Body of pancreas (tissue), 4 donors: Measurements from ENCODE around the gene ZFP91. TPM values are rescaled to one million over a fixed set of nuclear protein-coding genes. Genes with fewer than 3 reads are reported as not detected.
A peak's percentile ranks its signal among the peaks of the same experiment; 100 is the strongest.

Source experiments
- ATAC-seq: fragments of 150-250 bp; one replicate; pipeline ENCODE4 v1.9.1; 2016
- DNase-seq, 4 donors: peaks; one replicate each; pipeline ENCODE4 v3.0.0-alpha.2; 2019
- H3K27ac ChIP-seq, 4 donors: fragments of 200-600 bp; sonication (generic); 1 replicate in 3 of 4; 2 replicates in 1 of 4; pipeline versions ENCODE4 v1.5.1 to v1.6.1; 2016 to 2019; ENCODE audit warnings: mild to moderate bottlenecking in 1 of 4, mixed read lengths in 1 of 4, moderate library complexity in 1 of 4
- H3K27me3 ChIP-seq, 2 donors: fragments of 200-600 bp; sonication (generic); one replicate each; pipeline ENCODE4 v1.6.0; 2016; ENCODE audit warnings: mild to moderate bottlenecking in 1 of 2
- H3K36me3 ChIP-seq, 2 donors: fragments of 200-600 bp; sonication (generic); replicated peaks in 1 of 2; 2 replicates each; pipeline ENCODE4 v1.5.1; 2016; ENCODE audit warnings: low read depth in 2 of 2; ENCODE audit not compliant: insufficient read depth in 1 of 2
- H3K4me1 ChIP-seq: fragments of 200-600 bp; sonication (generic); one replicate; pipeline ENCODE4 v1.6.0; 2016
- H3K4me3 ChIP-seq, 2 donors: fragments of 200-600 bp; sonication (generic); 1 replicate in 1 of 2; 2 replicates in 1 of 2; pipeline ENCODE4 v1.5.1; 2016 to 2019
- H3K9me3 ChIP-seq, 3 donors: fragments of 200-600 bp; sonication (generic); 1 replicate in 2 of 3; 2 replicates in 1 of 3; pipeline ENCODE4 v1.5.1; 2016
- CTCF ChIP-seq, 7 experiments: fragments of 450-650 bp in 4 of 7; fragments of 200-600 bp in 3 of 7; sonication (generic) in 3 of 7; IDR thresholded peaks; one replicate each; pipeline ENCODE4 v1.5.1; 2016 to 2019; ENCODE audit warnings: antibody characterized with exemption in 7 of 7
- POLR2A ChIP-seq, 3 donors: fragments of 450-650 bp; IDR thresholded peaks; one replicate each; pipeline ENCODE4 v1.6.1; 2016; ENCODE audit warnings: antibody characterized with exemption in 3 of 3, mild to moderate bottlenecking in 2 of 3
- WGBS, 2 donors: methylation state at CpG; one replicate each; pipeline ENCODE4 v1.1.5; 2017; 5-methylcytosine and 5-hydroxymethylcytosine counted together
- intact Hi-C: fragments of 100-400 bp; cut with DNase I; formaldehyde crosslinking; loops from one replicate; pipeline ENCODE4 v1.15.1; 2023
- total RNA-seq, 2 donors: library from RNA; depleted of rRNA; stranded (reverse); fragments of >200 nt; gene quantifications; one replicate each; pipeline ENCODE4 v1.1.0, GENCODE V29; 2016

Gene ZFP91
- total RNA-seq, 2 donors from 2014 or later = 25.4 to 25.7 TPM

GRCh38 chr11:58656348-58656747 lies 77.5 kb downstream of the ZFP91 start:
- Histone ChIP-seq H3K36me3 (no peaks in the 10 kb centered on the region), H3K4me3 (no peak overlapping the region), H3K4me1 (peaks cover 12% of the 10 kb centered on the region), H3K9me3 (no peaks in the 10 kb centered on the region), H3K27ac (no peak overlapping the region), H3K27me3 (no peaks in the 10 kb centered on the region)
- DNase-seq (no peak), ATAC-seq (no peak)
- no peak for TF ChIP-seq CTCF (IDR thresholded peaks at IDR 0.05)
- TF ChIP-seq POLR2A (IDR thresholded peaks at IDR 0.05) = no peak
- intact Hi-C loops = no loop called here
- WGBS, 2 donors = 84 to 89% methylated on average over 2 of the region's 2 CpGs

- ATAC-seq = no peak
- H3K4me1 ChIP-seq = peaks cover 12% of the 10 kb centered on the region
- no peaks in the 10 kb centered on the region for H3K36me3 ChIP-seq
- WGBS, 2 donors = 78 to 82% methylated on average over 3 of the region's 3 CpGs
- no peaks in the 10 kb centered on the region for H3K9me3 ChIP-seq
- TF ChIP-seq CTCF (IDR thresholded peaks at IDR 0.05) (no peak), POLR2A (IDR thresholded peaks at IDR 0.05) (no peak)
- intact Hi-C loops = no loop called here
- no peak for DNase-seq
- H3K27ac ChIP-seq = no peak overlapping the region
- no peaks in the 10 kb centered on the region for H3K27me3 ChIP-seq
- H3K4me3 ChIP-seq = no peak overlapping the region
Observed at GRCh38 chr11:58658623-58659022, 79.8 kb downstream of the ZFP91 start.

- Histone ChIP-seq H3K36me3 (no peaks in the 10 kb centered on the region), H3K4me1 (peaks cover 12% of the 10 kb centered on the region), H3K4me3 (no peak overlapping the region), H3K27me3 (no peaks in the 10 kb centered on the region), H3K9me3 (no peaks in the 10 kb centered on the region), H3K27ac (peak overlapping the region in 1 of 4 donors; percentile 38)
- intact Hi-C loops = no loop called here
- no peak for TF ChIP-seq CTCF (IDR thresholded peaks at IDR 0.05)
- peak; percentile 63 for ATAC-seq
- WGBS, 2 donors = 62 to 72% methylated on average over 2 of the region's 2 CpGs
- DNase-seq = peak in 1 of 4 donors; percentile 54
Observed at GRCh38 chr11:58659404-58659803, 80.5 kb downstream of the ZFP91 start.

- H3K27ac ChIP-seq = peak overlapping the region in 1 of 4 donors; percentile 38
- DNase-seq (no peak), ATAC-seq (no peak)
- intact Hi-C loops = no loop called here
- H3K4me3 ChIP-seq = no peak overlapping the region
- no peaks in the 10 kb centered on the region for H3K36me3 ChIP-seq
- peaks cover 6% of the 10 kb centered on the region for H3K4me1 ChIP-seq
- WGBS, 2 donors = 75 to 83% methylated on average over 5 of the region's 5 CpGs
- TF ChIP-seq CTCF (IDR thresholded peaks at IDR 0.05) (no peak), POLR2A (IDR thresholded peaks at IDR 0.05) (no peak)
- no peaks in the 10 kb centered on the region for H3K27me3 ChIP-seq
- no peaks in the 10 kb centered on the region for H3K9me3 ChIP-seq
Observed at GRCh38 chr11:58659910-58660570, 81.2 kb downstream of the ZFP91 start.

Other genes with a start within 250 kb of the ZFP91 start
- not detected for gene OR5B17, start 220.0 kb upstream of the ZFP91 start, total RNA-seq
- gene OR5B3, start 172.2 kb upstream of the ZFP91 start, total RNA-seq = not detected
- not detected for gene OR5B2, start 150.9 kb upstream of the ZFP91 start, total RNA-seq
- gene OR5B12, start 136.8 kb upstream of the ZFP91 start, total RNA-seq = not detected
- gene OR5B21, start 71.0 kb upstream of the ZFP91 start, total RNA-seq = not detected
- 1 to 10 TPM; 5.7 to 6.3 TPM for gene LPXN, start 3.2 kb upstream of the ZFP91 start, total RNA-seq
- gene CNTF, start 43.6 kb downstream of the ZFP91 start, total RNA-seq = 1 to 10 TPM in 1 of 2 donors, under 1 TPM in 1; 0.66 to 1.3 TPM
- gene GLYAT, start 152.9 kb downstream of the ZFP91 start, total RNA-seq = under 1 TPM in 1 of 2 donors, not detected in 1; 0.99 TPM